ENCODE results near the gene PPM1G.
A peak's percentile ranks its signal among the peaks of the same experiment; 100 is the strongest.

Gene PPM1G

DNA sequence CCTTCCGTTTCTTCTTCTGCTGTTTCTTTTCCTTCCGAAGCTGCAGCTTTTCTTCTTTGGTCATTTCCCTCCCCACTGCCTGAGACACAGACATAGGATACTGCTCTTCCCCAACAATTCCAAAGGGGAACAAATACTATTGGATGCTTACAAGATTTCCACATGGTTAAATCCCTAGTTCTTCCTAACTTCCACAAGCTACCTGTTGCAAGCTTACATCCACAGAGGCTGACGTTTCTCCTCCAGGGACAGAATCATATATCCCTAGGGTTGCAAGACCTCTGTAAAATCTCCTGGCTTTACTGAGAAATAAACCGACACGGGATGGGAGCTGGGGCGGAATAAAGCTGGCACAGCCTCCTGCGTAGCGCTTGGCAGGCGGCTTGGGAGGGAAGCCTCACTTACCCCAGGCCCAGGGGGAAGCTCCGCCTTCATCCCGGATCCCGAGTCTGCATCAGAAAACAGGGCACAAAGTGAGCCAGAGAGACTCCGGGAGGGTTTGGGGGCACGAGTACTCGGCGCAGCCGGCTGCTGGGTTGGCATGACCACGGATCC, 39.8 kb downstream of the PPM1G start:
- H4K20me1 ChIP-seq (ENCODE audit: insufficient read depth, low read length) = no peaks in the 10 kb centered on the region
- peaks cover 43% of the 10 kb centered on the region for H3K79me2 ChIP-seq (ENCODE audit: low read length)
- H3K36me3 ChIP-seq (replicated peaks; ENCODE audit: low read depth, low read length) = peaks cover 28% of the 10 kb centered on the region
- peaks cover 16% of the 10 kb centered on the region for H3K4me1 ChIP-seq (ENCODE audit: low read length)
- peak overlapping the region; percentile 96 for H3K4me2 ChIP-seq (ENCODE audit: low read length)
- no peaks in the 10 kb centered on the region for H3K9me3 ChIP-seq (ENCODE audit: insufficient read depth, low read length)
- no peak overlapping the region; the same call in 1 of the 2 replicates for H2AFZ ChIP-seq (ENCODE audit: low read depth, low read length)
- TF ChIP-seq, protein P1, sequence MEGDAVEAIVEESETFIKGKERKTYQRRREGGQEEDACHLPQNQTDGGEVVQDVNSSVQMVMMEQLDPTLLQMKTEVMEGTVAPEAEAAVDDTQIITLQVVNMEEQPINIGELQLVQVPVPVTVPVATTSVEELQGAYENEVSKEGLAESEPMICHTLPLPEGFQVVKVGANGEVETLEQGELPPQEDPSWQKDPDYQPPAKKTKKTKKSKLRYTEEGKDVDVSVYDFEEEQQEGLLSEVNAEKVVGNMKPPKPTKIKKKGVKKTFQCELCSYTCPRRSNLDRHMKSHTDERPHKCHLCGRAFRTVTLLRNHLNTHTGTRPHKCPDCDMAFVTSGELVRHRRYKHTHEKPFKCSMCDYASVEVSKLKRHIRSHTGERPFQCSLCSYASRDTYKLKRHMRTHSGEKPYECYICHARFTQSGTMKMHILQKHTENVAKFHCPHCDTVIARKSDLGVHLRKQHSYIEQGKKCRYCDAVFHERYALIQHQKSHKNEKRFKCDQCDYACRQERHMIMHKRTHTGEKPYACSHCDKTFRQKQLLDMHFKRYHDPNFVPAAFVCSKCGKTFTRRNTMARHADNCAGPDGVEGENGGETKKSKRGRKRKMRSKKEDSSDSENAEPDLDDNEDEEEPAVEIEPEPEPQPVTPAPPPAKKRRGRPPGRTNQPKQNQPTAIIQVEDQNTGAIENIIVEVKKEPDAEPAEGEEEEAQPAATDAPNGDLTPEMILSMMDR (IDR thresholded peaks at IDR 0.05; ENCODE audit: low read depth, low read length) = no peak
- TF ChIP-seq EZH2phosphoT487 (IDR thresholded peaks at IDR 0.05; ENCODE audit: low read depth) = no peak
- H3K9ac ChIP-seq (ENCODE audit: low read length) = peak overlapping the region; percentile 78
- no peaks in the 10 kb centered on the region for H3K27me3 ChIP-seq (ENCODE audit: low read depth, low read length)
- H3K27ac ChIP-seq (ENCODE audit: low read length) = peak overlapping the region; percentile 19
- peak overlapping the region; percentile 93 for H3K4me3 ChIP-seq (ENCODE audit: low read length)

DNA sequence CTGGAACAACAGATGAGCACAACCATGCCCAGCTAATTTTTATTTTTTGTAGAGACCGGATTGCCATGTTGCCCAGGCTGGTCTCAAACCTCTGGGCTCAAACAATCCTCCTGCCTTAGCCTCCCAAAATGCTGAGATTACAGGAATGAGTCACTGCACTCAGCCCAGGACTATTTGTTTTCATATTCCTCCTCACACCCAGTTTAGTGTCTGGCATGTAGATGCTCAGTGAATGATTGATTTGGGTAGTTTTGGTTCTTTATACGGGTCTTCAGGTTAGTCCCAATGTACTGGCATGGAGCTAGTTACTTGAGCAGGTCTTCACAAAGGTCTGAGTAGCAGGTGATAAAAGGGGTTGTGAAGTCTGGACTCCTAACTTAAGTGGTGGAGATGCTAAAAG, 45.5 kb downstream of the PPM1G start:
- Histone ChIP-seq H3K4me2 (ENCODE audit: low read length) (no peak overlapping the region), H3K4me1 (ENCODE audit: low read length) (peaks cover 12% of the 10 kb centered on the region), H3K9ac (ENCODE audit: low read length) (no peak overlapping the region), H3K36me3 (replicated peaks; ENCODE audit: low read depth, low read length) (peaks cover 26% of the 10 kb centered on the region), H3K9me3 (ENCODE audit: insufficient read depth, low read length) (no peaks in the 10 kb centered on the region), H4K20me1 (ENCODE audit: insufficient read depth, low read length) (no peaks in the 10 kb centered on the region), H3K27me3 (ENCODE audit: low read depth, low read length) (no peaks in the 10 kb centered on the region), H3K79me2 (ENCODE audit: low read length) (peaks cover 5% of the 10 kb centered on the region), H3K27ac (ENCODE audit: low read length) (peak overlapping the region; percentile 36), H2AFZ (ENCODE audit: low read depth, low read length) (no peak overlapping the region), H3K4me3 (ENCODE audit: low read length) (no peak overlapping the region)
- no peak for TF ChIP-seq EZH2phosphoT487 (IDR thresholded peaks at IDR 0.05; ENCODE audit: low read depth)
- TF ChIP-seq, protein P1 (IDR thresholded peaks at IDR 0.05; ENCODE audit: low read depth, low read length) = no peak

DNA sequence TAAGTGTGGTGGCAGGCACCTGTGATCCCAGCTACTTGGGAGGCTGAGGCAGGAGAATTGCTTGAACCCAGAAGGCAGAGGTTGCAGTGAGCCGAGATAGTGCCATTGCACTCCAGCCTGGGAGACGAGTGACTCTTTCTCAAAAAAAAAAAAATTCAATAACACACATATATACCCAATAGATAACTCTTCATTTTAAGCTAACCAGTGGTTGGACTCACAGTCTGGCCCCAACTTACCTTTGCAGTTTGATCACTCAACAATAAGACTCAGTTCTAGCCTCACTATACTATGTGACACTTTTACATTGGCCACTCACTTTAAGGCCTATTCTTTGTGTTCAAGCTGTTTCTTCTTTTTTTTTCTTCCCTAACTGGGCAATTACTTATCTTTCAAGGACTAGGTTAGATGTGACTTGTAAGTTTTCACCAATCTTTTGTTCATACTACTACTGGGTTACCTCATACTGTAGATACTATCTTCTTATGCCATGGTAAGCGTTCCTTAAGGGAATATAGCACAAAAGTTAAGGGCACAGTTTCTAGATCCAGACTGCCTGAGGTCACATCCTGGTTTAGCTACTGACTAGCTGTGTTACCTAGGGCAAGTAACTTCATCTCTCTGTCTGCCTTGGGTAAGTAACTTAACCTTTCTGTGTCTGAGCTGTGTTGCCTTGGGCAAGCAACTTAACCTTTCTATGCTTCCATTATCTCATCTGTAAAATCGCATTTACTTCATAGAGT, 46.5 kb downstream of the PPM1G start:
- Histone ChIP-seq H2AFZ (ENCODE audit: low read depth, low read length) (no peak overlapping the region), H3K4me3 (ENCODE audit: low read length) (no peak overlapping the region), H3K9me3 (ENCODE audit: insufficient read depth, low read length) (no peaks in the 10 kb centered on the region), H4K20me1 (ENCODE audit: insufficient read depth, low read length) (no peaks in the 10 kb centered on the region), H3K27ac (ENCODE audit: low read length) (no peak overlapping the region), H3K27me3 (ENCODE audit: low read depth, low read length) (no peaks in the 10 kb centered on the region), H3K4me2 (ENCODE audit: low read length) (no peak overlapping the region), H3K36me3 (replicated peaks; ENCODE audit: low read depth, low read length) (peaks cover 33% of the 10 kb centered on the region), H3K4me1 (ENCODE audit: low read length) (peaks cover 16% of the 10 kb centered on the region), H3K9ac (ENCODE audit: low read length) (no peak overlapping the region), H3K79me2 (ENCODE audit: low read length) (peaks cover 9% of the 10 kb centered on the region)
- TF ChIP-seq EZH2phosphoT487 (IDR thresholded peaks at IDR 0.05; ENCODE audit: low read depth) = no peak
- TF ChIP-seq, protein P1 (IDR thresholded peaks at IDR 0.05; ENCODE audit: low read depth, low read length) = no peak

DNA sequence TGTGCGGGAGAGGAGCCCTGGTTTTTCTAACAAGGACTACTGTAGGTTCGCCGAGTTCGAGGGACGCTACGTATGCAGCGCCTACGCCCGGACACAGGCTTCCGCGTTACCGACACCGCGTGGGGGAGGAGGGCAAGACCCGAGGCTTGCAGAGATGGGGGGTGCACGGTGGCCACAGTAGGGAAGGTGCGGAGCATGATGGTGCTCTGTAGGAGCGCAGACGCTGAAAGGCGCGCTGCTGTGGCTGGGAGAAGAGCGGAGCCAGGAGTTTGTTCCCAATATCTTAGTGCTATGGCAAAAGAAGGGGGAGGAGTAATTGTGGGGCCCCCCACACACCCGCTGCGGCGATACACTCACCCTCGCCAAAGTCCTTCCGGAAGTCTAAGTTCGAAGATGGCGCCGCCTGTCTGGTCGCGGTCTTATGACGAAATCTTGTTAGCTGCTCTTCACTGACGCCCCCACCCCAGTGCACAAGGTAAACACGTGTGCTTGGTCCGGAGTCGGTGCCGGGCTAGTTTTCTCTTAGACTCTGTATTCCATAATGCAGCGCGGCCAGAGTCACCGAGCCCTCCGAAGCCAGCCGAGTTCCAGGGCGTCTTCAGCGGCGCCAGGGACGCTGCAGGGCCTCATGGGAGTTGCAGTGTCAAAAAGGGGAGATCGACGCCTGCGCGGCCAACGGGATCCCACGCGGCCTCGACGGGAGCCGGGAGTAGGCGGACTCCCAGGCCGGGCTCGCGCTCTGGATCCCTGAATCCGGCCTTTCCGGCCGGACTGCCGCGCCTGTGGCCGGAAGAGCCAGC, 52.8 kb downstream of the PPM1G start, which contains the start of gene GTF3C2:
TSS of gene GTF3C2 (minus strand) at position 383 of the 800 bp plus-strand sequence. CDS start 13,210 bp downstream, outside the sequence.
- H3K79me2 ChIP-seq (ENCODE audit: low read length) = peaks cover 69% of the 10 kb centered on the region
- H3K4me1 ChIP-seq (ENCODE audit: low read length) = peaks cover 16% of the 10 kb centered on the region
- peak within 1 kb of the TSS; percentile 96 for H3K4me3 ChIP-seq (ENCODE audit: low read length)
- H4K20me1 ChIP-seq (ENCODE audit: insufficient read depth, low read length) = peaks cover 8% of the 10 kb centered on the region; the same call in 1 of the 2 replicates
- no peaks in the 10 kb centered on the region for H3K9me3 ChIP-seq (ENCODE audit: insufficient read depth, low read length)
- TF ChIP-seq EZH2phosphoT487 (IDR thresholded peaks at IDR 0.05; ENCODE audit: low read depth) = no peak
- TF ChIP-seq, protein P1 (IDR thresholded peaks at IDR 0.05; ENCODE audit: low read depth, low read length) = no peak
- peak within 1 kb of the TSS; percentile 96 for H3K9ac ChIP-seq (ENCODE audit: low read length)
- H3K27me3 ChIP-seq (ENCODE audit: low read depth, low read length) = no peaks in the 10 kb centered on the region
- H3K27ac ChIP-seq (ENCODE audit: low read length) = peak within 1 kb of the TSS; percentile 84
- peaks cover 12% of the 10 kb centered on the region for H3K36me3 ChIP-seq (replicated peaks; ENCODE audit: low read depth, low read length)
- peak within 1 kb of the TSS; percentile 90 for H3K4me2 ChIP-seq (ENCODE audit: low read length)
- peak within 1 kb of the TSS; percentile 75 for H2AFZ ChIP-seq (ENCODE audit: low read depth, low read length)

Data from OCI-LY3 (cell line).